Upper lobe of right lung (tissue), 1 donor: ENCODE results near the gene ASAH2. TPM values are rescaled to one million over a fixed set of nuclear protein-coding genes. Genes with fewer than 3 reads are reported as not detected.
A peak's percentile ranks its signal among the peaks of the same experiment; 100 is the strongest.

ENCODE experiments used
- ATAC-seq: fragments of 200-7000 bp; cut with Tn5 transposase; one replicate; pipeline ENCODE4 v1.9.1; 2020; ENCODE audit warnings: mild to moderate bottlenecking, moderate library complexity
- DNase-seq: peaks from one replicate; pipeline ENCODE4 v3.0.0-alpha.2; 2020
- H3K27ac ChIP-seq: fragments of 200-600 bp; one replicate; pipeline ENCODE4 v1.8.0; 2022
- H3K27me3 ChIP-seq: fragments of 200-600 bp; one replicate; pipeline ENCODE4 v1.8.0; 2022; ENCODE audit warnings: mild to moderate bottlenecking
- H3K36me3 ChIP-seq: fragments of 200-600 bp; one replicate; pipeline ENCODE4 v1.8.0; 2022
- H3K4me1 ChIP-seq: fragments of 200-600 bp; one replicate; pipeline ENCODE4 v1.8.0; 2022
- H3K4me3 ChIP-seq: fragments of 200-600 bp; one replicate; pipeline ENCODE4 v1.8.0; 2022; ENCODE audit warnings: mild to moderate bottlenecking
- H3K9me3 ChIP-seq: fragments of 200-600 bp; one replicate; pipeline ENCODE4 v1.8.0; 2022
- CTCF ChIP-seq: fragments of 200-600 bp; IDR thresholded peaks from one replicate; pipeline ENCODE4 v1.8.0; 2022; ENCODE audit warnings: antibody characterized with exemption
- intact Hi-C: fragments of 100-400 bp; cut with DNase I; formaldehyde crosslinking; loops from one replicate; pipeline ENCODE4 v1.11.0; 2022
- total RNA-seq: library from RNA; stranded (reverse); fragmentation: NEBNext Ultra II Directional; extraction: Animal tissue kit (Norgen Biotek cat#: 25700); gene quantifications from one replicate; pipeline ENCODE4 v1.2.1, GENCODE V29; 2021
- donor health status: DM: no; HTN: yes; CAD: no; lungs with severe emphysema.

ASAH2 gene
- total RNA-seq, 1 donor from 2014 or later: 1.5 TPM

- H3K36me3 ChIP-seq: no peaks in the 10 kb centered on the region
These were observed 40.0 kb upstream of the ASAH2 start for GRCh38 chr10:50291261-50291850.

DNA sequence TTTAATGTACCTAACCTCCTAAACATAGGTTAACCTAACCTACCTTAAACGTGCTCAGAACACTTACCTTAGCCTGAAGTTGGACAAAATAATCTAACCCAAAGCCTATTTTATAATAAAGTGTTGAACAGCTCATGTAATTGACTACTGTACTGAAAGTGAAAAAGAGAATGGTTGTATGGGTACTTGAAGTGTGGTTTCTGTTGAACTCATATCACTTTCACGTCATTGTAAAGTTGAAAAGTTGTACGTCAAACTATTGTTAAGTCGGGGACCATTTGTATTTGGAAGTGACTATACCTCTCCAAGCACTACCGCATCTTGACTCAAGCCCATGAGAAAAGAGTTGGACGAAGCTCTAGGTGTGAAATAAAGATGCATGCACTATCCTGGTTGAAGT is 37.9 kb upstream of the ASAH2 start:
- TF ChIP-seq CTCF: no peak

More at GRCh38 chr10:50291261-50291850, 40.0 kb upstream of the ASAH2 start:
- intact Hi-C loops: no loop called here
- H3K4me3 ChIP-seq: no peak overlapping the region
- DNase-seq: no peak
- H3K27ac ChIP-seq: no peak overlapping the region
- H3K4me1 ChIP-seq: peaks cover 6% of the 10 kb centered on the region
- no peak for ATAC-seq
- no peaks in the 10 kb centered on the region for H3K27me3 ChIP-seq
- peak; percentile 24 for TF ChIP-seq CTCF
- no peaks in the 10 kb centered on the region for H3K9me3 ChIP-seq

GRCh38 chr10:50286996-50287803 is 35.9 kb upstream of the ASAH2 start:
- ATAC-seq: no peak
- intact Hi-C loops: no loop called here
- H3K36me3 ChIP-seq: no peaks in the 10 kb centered on the region
- no peak overlapping the region for H3K4me3 ChIP-seq
- DNase-seq: no peak
- H3K9me3 ChIP-seq: no peaks in the 10 kb centered on the region
- H3K4me1 ChIP-seq: peaks cover 10% of the 10 kb centered on the region
- no peaks in the 10 kb centered on the region for H3K27me3 ChIP-seq
- TF ChIP-seq CTCF: no peak
- no peak overlapping the region for H3K27ac ChIP-seq

More for the DNA sequence above, 37.9 kb upstream of the ASAH2 start:
- ATAC-seq (no peak), DNase-seq (no peak)
- no peak overlapping the region for H3K4me3 ChIP-seq
- H3K9me3 ChIP-seq: no peaks in the 10 kb centered on the region
- H3K27me3 ChIP-seq: no peaks in the 10 kb centered on the region
- intact Hi-C loops: no loop called here
- H3K27ac ChIP-seq: no peak overlapping the region
- H3K36me3 ChIP-seq: no peaks in the 10 kb centered on the region
- peaks cover 10% of the 10 kb centered on the region for H3K4me1 ChIP-seq

GRCh38 chr10:50286517-50286916 is 35.2 kb upstream of the ASAH2 start:
- Histone ChIP-seq H3K27me3 (no peaks in the 10 kb centered on the region), H3K27ac (no peak overlapping the region), H3K36me3 (no peaks in the 10 kb centered on the region), H3K4me1 (peaks cover 10% of the 10 kb centered on the region), H3K9me3 (no peaks in the 10 kb centered on the region), H3K4me3 (no peak overlapping the region)
- intact Hi-C loops: no loop called here
- no peak for TF ChIP-seq CTCF
- DNase-seq (no peak), ATAC-seq (no peak)

GRCh38 chr10:50281967-50282522 is 30.7 kb upstream of the ASAH2 start:
- Histone ChIP-seq H3K4me1 (peaks cover 9% of the 10 kb centered on the region), H3K4me3 (no peak overlapping the region), H3K9me3 (no peaks in the 10 kb centered on the region), H3K27ac (no peak overlapping the region), H3K27me3 (no peaks in the 10 kb centered on the region), H3K36me3 (no peaks in the 10 kb centered on the region)
- intact Hi-C loops: no loop called here
- DNase-seq: no peak
- no peak for ATAC-seq
- TF ChIP-seq CTCF: no peak
